H9 (cell line): ENCODE data around the gene BEND7. TPM values are rescaled to one million over a fixed set of nuclear protein-coding genes. Genes with fewer than 3 reads are reported as not detected.

Experiments
- DNase-seq: peaks from one replicate; pipeline ENCODE4 v3.0.0-alpha.2; 2017
- H2AFZ ChIP-seq: one replicate; pipeline ENCODE4 v1.6.1; 2013; ENCODE audit warnings: mild to moderate bottlenecking, low read length, control low read depth, moderate library complexity
- H2AK5ac ChIP-seq: 2 replicates; pipeline ENCODE4 v1.6.1; 2013; ENCODE audit warnings: low read length, control low read depth, mixed read lengths; ENCODE audit not compliant: insufficient read length
- H2BK120ac ChIP-seq: one replicate; pipeline ENCODE4 v1.6.1; 2013; ENCODE audit warnings: low read depth, mild to moderate bottlenecking, low read length, control low read depth, inconsistent platforms; ENCODE audit not compliant: poor library complexity, severe bottlenecking
- H2BK12ac ChIP-seq: 2 replicates; pipeline ENCODE4 v1.6.1; 2013; ENCODE audit warnings: low read length, control low read depth, mixed read lengths, low read depth; ENCODE audit not compliant: insufficient read length
- H2BK15ac ChIP-seq: 2 replicates; pipeline ENCODE4 v1.6.1; 2013; ENCODE audit warnings: low read depth, low read length, control low read depth
- H2BK20ac ChIP-seq: one replicate; pipeline ENCODE4 v1.6.1; 2013; ENCODE audit warnings: low read depth, mild to moderate bottlenecking, low read length, control low read depth, inconsistent platforms; ENCODE audit not compliant: poor library complexity, severe bottlenecking
- H2BK5ac ChIP-seq: 2 replicates; pipeline ENCODE4 v1.6.1; 2013; ENCODE audit warnings: low read length, control low read depth, mixed read lengths; ENCODE audit not compliant: insufficient read length
- H3K14ac ChIP-seq: 2 replicates; pipeline ENCODE4 v1.6.1; 2013; ENCODE audit warnings: low read length, control low read depth; ENCODE audit not compliant: insufficient read depth
- H3K18ac ChIP-seq: 2 replicates; pipeline ENCODE4 v1.6.1; 2013; ENCODE audit warnings: low read depth, mild to moderate bottlenecking, mixed read lengths, low read length, control low read depth; ENCODE audit not compliant: insufficient read length
- H3K23ac ChIP-seq: 2 replicates; pipeline ENCODE4 v1.6.1; 2013; ENCODE audit warnings: low read length, control low read depth, mixed read lengths, low read depth; ENCODE audit not compliant: insufficient read length
- H3K23me2 ChIP-seq: 2 replicates; pipeline ENCODE4 v1.6.1; 2013; ENCODE audit warnings: low read depth, mild to moderate bottlenecking, mixed read lengths, low read length, control low read depth; ENCODE audit not compliant: insufficient read length, poor library complexity, severe bottlenecking
- H3K27ac ChIP-seq: 2 replicates; pipeline ENCODE4 v1.5.1; 2013; ENCODE audit warnings: low read length, control low read depth, mixed read lengths, low read depth; ENCODE audit not compliant: insufficient read length
- H3K27me3 ChIP-seq: 2 replicates; pipeline ENCODE4 v1.6.1; 2013; ENCODE audit warnings: low read length, control low read depth, inconsistent platforms; ENCODE audit not compliant: insufficient read depth
- H3K4ac ChIP-seq: 2 replicates; pipeline ENCODE4 v1.6.1; 2013; ENCODE audit warnings: low read depth, mild to moderate bottlenecking, control low read depth, inconsistent platforms, low read length, moderate library complexity
- H3K4me1 ChIP-seq: 2 replicates; pipeline ENCODE4 v1.6.1; 2013; ENCODE audit warnings: low read length, control low read depth, inconsistent platforms; ENCODE audit not compliant: insufficient read depth
- H3K4me2 ChIP-seq: 2 replicates; pipeline ENCODE4 v1.6.1; 2013; ENCODE audit warnings: low read length, control low read depth, mixed read lengths; ENCODE audit not compliant: insufficient read length, insufficient read depth
- H3K56ac ChIP-seq: 2 replicates; pipeline ENCODE4 v1.6.1; 2013; ENCODE audit warnings: low read depth, mild to moderate bottlenecking, mixed read lengths, low read length, control low read depth; ENCODE audit not compliant: insufficient read length
- H3K79me1 ChIP-seq: 2 replicates; pipeline ENCODE4 v1.6.1; 2013; ENCODE audit warnings: low read depth, mild to moderate bottlenecking, moderate library complexity, low read length, control low read depth, inconsistent platforms; ENCODE audit not compliant: insufficient read depth, poor library complexity, severe bottlenecking
- H3K79me2 ChIP-seq: 2 replicates; pipeline ENCODE4 v1.6.1; 2013; ENCODE audit warnings: low read length, control low read depth, inconsistent platforms; ENCODE audit not compliant: insufficient read depth
- H3K9ac ChIP-seq: 2 replicates; pipeline ENCODE4 v1.6.1; 2013; ENCODE audit warnings: low read length, control low read depth, mixed read lengths; ENCODE audit not compliant: insufficient read length; ENCODE audit errors: extremely low read depth
- H3K9me3 ChIP-seq: one replicate; pipeline ENCODE4 v1.6.1; 2013; ENCODE audit warnings: low read depth, low read length, inconsistent platforms; ENCODE audit not compliant: control insufficient read depth
- H3T11ph ChIP-seq: one replicate; pipeline ENCODE4 v1.6.1; 2013; ENCODE audit warnings: mild to moderate bottlenecking, low read length, control low read depth, inconsistent platforms
- H4K20me1 ChIP-seq: one replicate; pipeline ENCODE4 v1.6.1; 2013; ENCODE audit not compliant: control insufficient read depth, insufficient read length, insufficient read depth
- H4K5ac ChIP-seq: 2 replicates; pipeline ENCODE4 v1.6.1; 2013; ENCODE audit warnings: low read depth, mild to moderate bottlenecking, mixed read lengths, low read length, control low read depth; ENCODE audit not compliant: insufficient read length
- H4K8ac ChIP-seq: replicated peaks from 2 replicates; pipeline ENCODE4 v1.6.1; 2013; ENCODE audit warnings: low read length, control low read depth, mixed read lengths, low read depth; ENCODE audit not compliant: insufficient read length
- H4K91ac ChIP-seq: 2 replicates; pipeline ENCODE4 v1.6.1; 2013; ENCODE audit warnings: low read depth, mild to moderate bottlenecking, moderate library complexity, mixed read lengths, low read length, control low read depth; ENCODE audit not compliant: insufficient read length
- H3K27ac Mint-ChIP-seq, 3 experiments: 2 replicates in 2 of 3; 3 replicates in 1 of 3; pipeline ENCODE4 v1.8.0; 2020 to 2021; ENCODE audit warnings: mixed read lengths in 3 of 3, mild to moderate bottlenecking in 1 of 3, moderate library complexity in 1 of 3
- H3K27me3 Mint-ChIP-seq: 2 replicates; pipeline ENCODE4 v1.8.0; 2021; ENCODE audit warnings: low read depth, mild to moderate bottlenecking, moderate library complexity, mixed read lengths
- H3K36me3 Mint-ChIP-seq, 3 experiments: 2 replicates in 2 of 3; 3 replicates in 1 of 3; pipeline ENCODE4 v1.8.0; 2020 to 2021; ENCODE audit warnings: low read depth in 3 of 3, mixed read lengths in 3 of 3; ENCODE audit not compliant: insufficient read depth in 1 of 3
- H3K4me1 Mint-ChIP-seq, 2 experiments: 2 replicates each; pipeline ENCODE4 v1.8.0; 2020; ENCODE audit warnings: mixed read lengths in 2 of 2
- H3K4me3 Mint-ChIP-seq, 2 experiments: 2 replicates in 1 of 2; 3 replicates in 1 of 2; pipeline ENCODE4 v1.8.0; 2020 to 2021; ENCODE audit warnings: mild to moderate bottlenecking in 2 of 2, mixed read lengths in 2 of 2, moderate library complexity in 1 of 2
- H3K9me3 Mint-ChIP-seq, 2 experiments: 2 replicates in 1 of 2; 3 replicates in 1 of 2; pipeline ENCODE4 v1.8.0; 2020; ENCODE audit warnings: mild to moderate bottlenecking in 2 of 2, mixed read lengths in 2 of 2, moderate library complexity in 1 of 2
- CTCF ChIP-seq: fragments of 200-600 bp; sonication (generic); conservative IDR thresholded peaks from 3 replicates; pipeline ENCODE4 v1.8.0; 2021; ENCODE audit warnings: antibody characterized with exemption, mild to moderate bottlenecking
- WGBS: extraction: QIAGEN DNeasy Blood & Tissue Kit; methylation state at CpG from one replicate; pipeline ENCODE4 v1.1.7; 2013; ENCODE audit warnings: missing lambda C conversion rate, low lambda C conversion rate, mixed read lengths; ENCODE audit not compliant: insufficient read length; ENCODE audit errors: extremely low coverage; 5-methylcytosine and 5-hydroxymethylcytosine counted together
- total RNA-seq: library from RNA; stranded (reverse); gene quantifications from 2 replicates; pipeline ENCODE4 v1.2.1, GENCODE V29; 2021

BEND7 gene
- total RNA-seq, 1 experiment from 2014 or later = 17.7 TPM

DNA sequence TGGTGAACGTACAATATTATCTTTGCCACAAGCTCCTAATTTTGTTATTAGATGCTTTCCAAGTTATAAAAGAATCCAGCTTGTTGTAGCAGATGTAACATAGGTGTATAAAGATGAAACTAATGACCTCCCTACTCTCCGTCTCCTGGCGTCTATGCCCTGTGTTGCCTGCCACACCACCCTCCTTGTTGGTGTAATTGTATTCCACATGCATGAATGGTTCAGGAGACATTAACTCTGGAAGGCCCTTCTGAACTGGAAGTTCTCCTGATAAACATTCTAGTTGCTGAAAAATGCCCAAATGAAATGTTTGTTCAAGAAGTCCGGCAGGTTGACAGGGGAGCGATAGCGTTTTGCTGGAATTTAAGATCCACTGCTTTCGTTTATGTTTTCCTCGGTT lies 126.8 kb downstream of the BEND7 start:
- H3K9me3 ChIP-seq = peaks cover 10% of the 10 kb centered on the region
- no peaks in the 10 kb centered on the region for H4K20me1 ChIP-seq
- no peaks in the 10 kb centered on the region; the same call in 1 of the 2 replicates for H3K4me1 ChIP-seq
- no peak overlapping the region for H2AK5ac ChIP-seq
- no peak overlapping the region for H3K27ac ChIP-seq
- no peaks in the 10 kb centered on the region for H3K27me3 ChIP-seq
- H3K23me2 ChIP-seq = no peaks in the 10 kb centered on the region
- H2BK15ac ChIP-seq = no peak overlapping the region
- no CpG with 5 or more reads among the region's 8 CpGs for WGBS
- no peak overlapping the region for H3K4me3 Mint-ChIP-seq
- H3K79me2 ChIP-seq = no peaks in the 10 kb centered on the region
- no peaks in the 10 kb centered on the region for H3K27me3 Mint-ChIP-seq
- H3K4me1 Mint-ChIP-seq = peaks cover 22 to 28% of the 10 kb centered on the region in 2 experiments
- no peak overlapping the region for H2BK120ac ChIP-seq
- DNase-seq = no peak
- no peak overlapping the region for H4K5ac ChIP-seq
- no peak overlapping the region for H3K14ac ChIP-seq
- H3K9ac ChIP-seq = no peak overlapping the region
- no peak overlapping the region for H2BK12ac ChIP-seq
- no peak overlapping the region for H4K8ac ChIP-seq
- H3K27ac Mint-ChIP-seq = no peak overlapping the region; a peak in 1 of 7 replicates
- no peaks in the 10 kb centered on the region for H3K79me1 ChIP-seq
- H2BK5ac ChIP-seq = no peak overlapping the region
- H3K9me3 Mint-ChIP-seq = peaks cover 17 to 20% of the 10 kb centered on the region in 2 experiments
- no peak overlapping the region for H3K18ac ChIP-seq
- TF ChIP-seq CTCF = no peak
- no peak overlapping the region for H3K56ac ChIP-seq
- H3K4ac ChIP-seq = no peak overlapping the region
- no peak overlapping the region for H3T11ph ChIP-seq
- H2AFZ ChIP-seq = no peak overlapping the region
- H2BK20ac ChIP-seq = no peak overlapping the region
- H3K36me3 Mint-ChIP-seq = peaks cover 8 to 31% (median 26%) of the 10 kb centered on the region in 3 experiments
- no peak overlapping the region for H4K91ac ChIP-seq
- no peak overlapping the region for H3K23ac ChIP-seq
- H3K4me2 ChIP-seq = no peak overlapping the region
